HepG2 (cell line): ENCODE results near the gene ERC1. TPM values are rescaled to one million over a fixed set of nuclear protein-coding genes. Genes with fewer than 3 reads are reported as not detected.

Experiments
- ATAC-seq: fragments of 200-7000 bp; cut with Tn5 transposase; 3 replicates; pipeline ENCODE4 v1.9.1; 2020; ENCODE audit warnings: mild to moderate bottlenecking, moderate library complexity
- BruUV-seq: library from RNA; stranded (reverse); fragments of 400-500 nt; replicated peaks from 2 replicates; lab custom pipeline; 2021; lab: Mats Ljungman, UMichigan
- CTCF ChIA-PET: fragments of 300-600 bp; formaldehyde crosslinking; extraction: SDS; loops from one replicate; lab custom pipeline; 2021; ENCODE audit warnings: low total read pairs, inconsistent platforms, low intra/inter-chr PET ratio; lab: Yijun Ruan, JAX
- POLR2A ChIA-PET: fragments of 350-600 bp; sonication (Branson Sonifier 250); formaldehyde crosslinking; loops from one replicate; lab custom pipeline; 2020; ENCODE audit warnings: antibody characterized with exemption, inconsistent platforms; lab: Yijun Ruan, JAX
- DNase-seq: peaks from one replicate; pipeline ENCODE4 v3.0.0-alpha.2; 2015; ENCODE audit warnings: low spot score
- FAIRE-seq: peaks from 3 replicates; lab custom pipeline; 2011; peaks lifted over from hg19 to GRCh38; lab: Jason Lieb, UNC
- H2AFZ ChIP-seq: one replicate; pipeline ENCODE4 v1.6.1; 2011; ENCODE audit warnings: low read length, inconsistent platforms
- H3K27ac ChIP-seq: fragments of 300-600 bp; 3 replicates; pipeline ENCODE4 v1.8.0; 2011; ENCODE audit warnings: mixed run types, mild to moderate bottlenecking, mixed read lengths, low read length, inconsistent platforms; ENCODE audit not compliant: insufficient read depth; ENCODE audit errors: extremely low read length
- H3K27me3 ChIP-seq, 2 experiments: fragments of 200-600 bp in 1 of 2; 2 replicates in 1 of 2; 3 replicates in 1 of 2; pipeline versions ENCODE4 v1.6.0 to v1.8.0; 2011; ENCODE audit warnings: low read length in 2 of 2, mild to moderate bottlenecking in 2 of 2, moderate library complexity in 2 of 2, inconsistent platforms in 1 of 2; ENCODE audit not compliant: insufficient read depth in 2 of 2, control insufficient read depth in 1 of 2
- H3K36me3 ChIP-seq, 2 experiments: fragments of 200-600 bp in 1 of 2; replicated peaks in 1 of 2; 2 replicates in 1 of 2; 3 replicates in 1 of 2; pipeline versions ENCODE4 v1.5.1 to v1.8.0; 2011; ENCODE audit warnings: low read length in 2 of 2, inconsistent platforms in 1 of 2; ENCODE audit not compliant: insufficient read depth in 2 of 2, control insufficient read depth in 1 of 2
- H3K4me1 ChIP-seq: 2 replicates; pipeline ENCODE4 v1.5.1; 2012; ENCODE audit warnings: low read length, inconsistent platforms; ENCODE audit not compliant: insufficient read depth
- H3K4me2 ChIP-seq: 2 replicates; pipeline ENCODE4 v1.6.0; 2011; ENCODE audit warnings: low read depth, low read length, inconsistent platforms
- H3K4me3 ChIP-seq, 3 experiments: fragments of 200-600 bp in 1 of 3; sonication (generic), shearing (Covaris generic) in 1 of 3; replicated peaks in 1 of 3; 2 replicates each; pipeline ENCODE4 v1.5.1; 2011 to 2016; ENCODE audit warnings: low read length in 3 of 3, inconsistent platforms in 2 of 3, low read depth in 2 of 3, mild to moderate bottlenecking in 2 of 3, control low read depth in 1 of 3, mixed read lengths in 1 of 3; ENCODE audit not compliant: insufficient read depth in 1 of 3
- H3K79me2 ChIP-seq: one replicate; pipeline ENCODE4 v1.6.1; 2011; ENCODE audit warnings: low read length, inconsistent platforms; ENCODE audit not compliant: insufficient read depth
- H3K9ac ChIP-seq: 2 replicates; pipeline ENCODE4 v1.6.0; 2011; ENCODE audit warnings: mild to moderate bottlenecking, low read depth, low read length, inconsistent platforms; ENCODE audit not compliant: insufficient read depth
- H3K9me3 ChIP-seq: 2 replicates; pipeline ENCODE4 v1.5.1; 2012; ENCODE audit warnings: mild to moderate bottlenecking, low read length
- H4K20me1 ChIP-seq: 2 replicates; pipeline ENCODE4 v1.6.0; 2011; ENCODE audit warnings: inconsistent platforms, mild to moderate bottlenecking, low read length, moderate library complexity; ENCODE audit not compliant: insufficient read depth
- AFF4 ChIP-seq: sonication (generic); formaldehyde crosslinking; IDR thresholded peaks from 2 replicates; pipeline ENCODE4 v1.4.0; 2020; ENCODE audit warnings: missing genetic modification reagents
- ARNT2 ChIP-seq: sonication (generic); formaldehyde crosslinking; IDR thresholded peaks from 2 replicates; pipeline ENCODE4 v1.8.0; 2022; ENCODE audit warnings: mild to moderate bottlenecking, low read depth, missing genetic modification reagents, moderate library complexity
- ARNTL ChIP-seq: sonication (generic); formaldehyde crosslinking; IDR thresholded peaks from 2 replicates; pipeline ENCODE4 v1.4.0; 2020; ENCODE audit warnings: mild to moderate bottlenecking, missing genetic modification reagents
- BHLHE40 ChIP-seq: IDR thresholded peaks from 2 replicates; pipeline ENCODE4 v1.6.1; 2011; ENCODE audit warnings: low read length, improper control_type of control experiment
- FLYWCH1 ChIP-seq: sonication (generic); formaldehyde crosslinking; IDR thresholded peaks from 2 replicates; pipeline ENCODE4 v1.8.1; 2023; ENCODE audit warnings: mild to moderate bottlenecking, missing genetic modification reagents
- FOSL2 ChIP-seq: sonication (generic); formaldehyde crosslinking; IDR thresholded peaks from 2 replicates; pipeline ENCODE4 v1.4.0; 2020; ENCODE audit warnings: missing genetic modification reagents
- FOXP1 ChIP-seq, 2 experiments: fragments of 450-650 bp in 1 of 2; IDR thresholded peaks; 2 replicates each; pipeline ENCODE4 v1.6.1; 2017 to 2018; ENCODE audit warnings: antibody characterized with exemption in 1 of 2
- GFI1 ChIP-seq: sonication (generic); formaldehyde crosslinking; IDR thresholded peaks from 2 replicates; pipeline ENCODE4 v1.5.0; 2020; ENCODE audit warnings: missing genetic modification reagents, mild to moderate bottlenecking, borderline replicate concordance
- GZF1 ChIP-seq: sonication (generic); formaldehyde crosslinking; IDR thresholded peaks from 2 replicates; pipeline ENCODE4 v1.5.1; 2020; ENCODE audit warnings: mild to moderate bottlenecking, missing genetic modification reagents
- HHEX ChIP-seq: IDR thresholded peaks from 2 replicates; pipeline ENCODE4 v1.6.1; 2016; ENCODE audit warnings: control low read depth
- HNF4A ChIP-seq: sonication (generic); formaldehyde crosslinking; IDR thresholded peaks from 2 replicates; pipeline ENCODE4 v1.4.0; 2020; ENCODE audit warnings: missing genetic modification reagents
- KMT2A ChIP-seq: sonication (generic); formaldehyde crosslinking; IDR thresholded peaks from 2 replicates; pipeline ENCODE4 v1.4.0; 2020; ENCODE audit warnings: missing genetic modification reagents
- RFXANK ChIP-seq: IDR thresholded peaks from 2 replicates; pipeline ENCODE4 v1.6.1; 2016
- SKIL ChIP-seq: sonication (generic); formaldehyde crosslinking; IDR thresholded peaks from 2 replicates; pipeline ENCODE4 v1.8.0; 2022; ENCODE audit warnings: missing genetic modification reagents, mild to moderate bottlenecking, moderate library complexity, borderline replicate concordance
- TBX2 ChIP-seq: sonication (generic); formaldehyde crosslinking; IDR thresholded peaks from 2 replicates; pipeline ENCODE4 v1.5.0; 2020; ENCODE audit warnings: missing genetic modification reagents, mild to moderate bottlenecking, borderline replicate concordance
- TBX3 ChIP-seq: fragments of 450-650 bp; IDR thresholded peaks from 2 replicates; pipeline ENCODE4 v1.6.1; 2017; ENCODE audit warnings: antibody characterized with exemption, mild to moderate bottlenecking, inconsistent platforms, borderline replicate concordance
- ZMAT5 ChIP-seq: sonication (generic); formaldehyde crosslinking; IDR thresholded peaks from 2 replicates; pipeline ENCODE4 v1.5.0; 2020; ENCODE audit warnings: mild to moderate bottlenecking, low read depth, missing genetic modification reagents, borderline replicate concordance
- ZNF382 ChIP-seq: sonication (generic); formaldehyde crosslinking; IDR thresholded peaks from 2 replicates; pipeline ENCODE4 v1.5.0; 2020; ENCODE audit warnings: missing genetic modification reagents, mild to moderate bottlenecking, borderline replicate concordance
- ZNF552 ChIP-seq: sonication (generic); formaldehyde crosslinking; IDR thresholded peaks from 2 replicates; pipeline ENCODE4 v1.9.0; 2022; ENCODE audit warnings: missing genetic modification reagents, mild to moderate bottlenecking, borderline replicate concordance
- ZNF83 ChIP-seq: sonication (generic); formaldehyde crosslinking; IDR thresholded peaks from 2 replicates; pipeline ENCODE4 v1.4.0; 2020; ENCODE audit warnings: missing genetic modification reagents, mild to moderate bottlenecking, borderline replicate concordance
- WGBS: methylation state at CpG from one replicate; pipeline ENCODE4 v1.1.6; 2017; ENCODE audit warnings: low lambda C conversion rate; 5-methylcytosine and 5-hydroxymethylcytosine counted together
- in situ Hi-C: cut with HindIII; loops from 2 replicates; pipeline ENCODE4 v1.10.0; 2017; ENCODE audit warnings: low pct_unique_long_range_greater_than_20kb; ENCODE audit not compliant: extremely low pct_ligation_motif_present
- intact Hi-C: fragments of 100-400 bp; cut with micrococcal nuclease; formaldehyde crosslinking; loops from one replicate; pipeline ENCODE4 v1.10.0; 2022; ENCODE audit not compliant: unreplicated experiment
- polyA plus RNA-seq, 8 experiments: library from polyadenylated mRNA; depleted of rRNA in 3 of 8; stranded (reverse) in 7 of 8; unstranded in 1 of 8; fragments of >200 nt; fragmentation: Illumina TruSeq in 4 of 8; extraction: Trizol in 4 of 8; gene quantifications; 2 replicates each; pipeline versions ENCODE4 v1.2.1 to v1.2.3, GENCODE V29; 2011 to 2016; ENCODE audit warnings: low read depth in 4 of 8, missing spikeins in 1 of 8, mixed read lengths in 1 of 8; ENCODE audit not compliant: insufficient read depth in 1 of 8
- total RNA-seq, 5 experiments: library from RNA; depleted of rRNA; stranded (reverse); fragments of >200 nt; fragmentation: Illumina TruSeq; extraction: Trizol; gene quantifications; 2 replicates each; pipeline ENCODE4 v1.2.3, GENCODE V29; 2016; ENCODE audit warnings: low read depth in 1 of 5

The ERC1 gene
- total and polyA plus RNA-seq, 2 of the 13 experiments (the other 11 are each of a cell fraction or from before 2014, with no cell fraction given) = 6.1 to 12.4 TPM

GRCh38 chr12:1435456-1435855, 444.4 kb downstream of the ERC1 start:
- H3K9ac ChIP-seq = no peak overlapping the region
- no TSS peak for BruUV-seq
- in situ Hi-C loops = no loop called here
- no peak overlapping the region for H3K27ac ChIP-seq
- no peak for FAIRE-seq
- H2AFZ ChIP-seq = no peak overlapping the region
- no peak overlapping the region for H3K4me3 ChIP-seq
- peaks cover 19% of the 10 kb centered on the region for H3K4me1 ChIP-seq
- peak; percentile 50 for DNase-seq
- ChIA-PET POLR2A (interaction anchor here (0.5 kb wide), 1 partner anchor 9 kb away, joined by 4 read pairs; no protein-coding TSS in a partner anchor), CTCF (no interaction called here)
- H3K36me3 ChIP-seq = no peaks in the 10 kb centered on the region
- no peak overlapping the region for H3K4me2 ChIP-seq
- peak; percentile 72 for ATAC-seq
- no peaks in the 10 kb centered on the region for H3K27me3 ChIP-seq
- no peaks in the 10 kb centered on the region for H3K79me2 ChIP-seq
- 19% methylated on average over 3 of the region's 3 CpGs for WGBS
- H4K20me1 ChIP-seq = no peaks in the 10 kb centered on the region
- intact Hi-C loops = no loop called here
- H3K9me3 ChIP-seq = no peaks in the 10 kb centered on the region
- no peak for TF ChIP-seq ZNF552 (CRISPR knock-in tag)
- TF ChIP-seq GZF1 (CRISPR knock-in tag) = no peak
- no peak for TF ChIP-seq AFF4
- TF ChIP-seq KMT2A (CRISPR knock-in tag) = no peak
- TF ChIP-seq TBX3 = peak; percentile 88
- no peak for TF ChIP-seq FLYWCH1 (CRISPR knock-in tag)
- TF ChIP-seq BHLHE40 = peak; percentile 45; the same call in 1 of the 2 replicates
- peak; percentile 61; the same call in 1 of the 2 replicates for TF ChIP-seq GFI1 (CRISPR knock-in tag)
- TF ChIP-seq HNF4A (CRISPR knock-in tag) = peak; percentile 67
- no peak for TF ChIP-seq ZMAT5 (CRISPR knock-in tag)
- no peak for TF ChIP-seq RFXANK
- TF ChIP-seq ARNTL (CRISPR knock-in tag) = no peak
- no peak for TF ChIP-seq SKIL (CRISPR knock-in tag)
- TF ChIP-seq ZNF382 (CRISPR knock-in tag) = no peak
- TF ChIP-seq ARNT2 (CRISPR knock-in tag) = no peak
- peak; percentile 74 for TF ChIP-seq HHEX
- peak; percentile 45 for TF ChIP-seq FOSL2
- TF ChIP-seq FOXP1 (IDR thresholded peaks at IDR 0.05) = no peak
- TF ChIP-seq FOXP1 (CRISPR knock-in tag; IDR thresholded peaks at IDR 0.05) = no peak
- TF ChIP-seq TBX2 (CRISPR knock-in tag) = peak; percentile 27; the same call in 1 of the 2 replicates
- no peak for TF ChIP-seq ZNF83 (CRISPR knock-in tag)
